Measurements from ENCODE around the gene LSS. TPM values are rescaled to one million over a fixed set of nuclear protein-coding genes. Genes with fewer than 3 reads are reported as not detected.
A peak's percentile ranks its signal among the peaks of the same experiment; 100 is the strongest.

LSS gene
- total RNA-seq, 1 experiment from 2014 or later, result 130 TPM

- Histone ChIP-seq H3K27me3 (replicated peaks; ENCODE audit: insufficient read depth, low read depth, low read length, poor library complexity) (no peaks in the 10 kb centered on the region), H3K27ac (ENCODE audit: low read depth, low read length, poor library complexity, severe bottlenecking) (no peak overlapping the region), H3K4me3 (ENCODE audit: low read depth, low read length, poor library complexity, severe bottlenecking) (no peak overlapping the region), H3K9me3 (ENCODE audit: low read depth, low read length, poor library complexity, severe bottlenecking) (no peaks in the 10 kb centered on the region), H3K36me3 (ENCODE audit: insufficient read depth, low read length, poor library complexity, severe bottlenecking) (peaks cover 38% of the 10 kb centered on the region), H3K4me1 (ENCODE audit: insufficient read depth, low read length, poor library complexity, severe bottlenecking) (no peaks in the 10 kb centered on the region)
- no peak for DNase-seq (ENCODE audit: low spot score)
- intact Hi-C loops (cut with micrococcal nuclease; ENCODE audit: unreplicated experiment), result no loop called here
- ChIA-PET POLR2A (ENCODE audit: low non-redundant PET) (interaction anchor here (0.7 kb wide), 1 partner anchor 136 kb away, joined by 5 read pairs; a partner anchor contains a TSS), CTCF (no interaction called here)
- BruUV-seq (replicated peaks), result no TSS peak
- no peak for TF ChIP-seq EZH2 (IDR thresholded peaks at IDR 0.05; ENCODE audit: borderline replicate concordance, low read depth, low read length, poor library complexity, severe bottlenecking)
- TF ChIP-seq CTCF (conservative IDR thresholded peaks at IDR 0.05; ENCODE audit: low read depth, low read length), result no peak
Measured at GRCh38 chr21:46189213-46189958, 39.2 kb downstream of the LSS start.

- no TSS peak for BruUV-seq (replicated peaks)
- H3K4me3 ChIP-seq (ENCODE audit: low read depth, low read length, poor library complexity, severe bottlenecking), result no peak overlapping the region
- intact Hi-C loops (cut with micrococcal nuclease; ENCODE audit: unreplicated experiment), result no loop called here
- peak; percentile 54 for DNase-seq (ENCODE audit: low spot score)
- peaks cover 29% of the 10 kb centered on the region for H3K36me3 ChIP-seq (ENCODE audit: insufficient read depth, low read length, poor library complexity, severe bottlenecking)
- H3K27me3 ChIP-seq (replicated peaks; ENCODE audit: insufficient read depth, low read depth, low read length, poor library complexity), result no peaks in the 10 kb centered on the region
- no peak overlapping the region for H3K27ac ChIP-seq (ENCODE audit: low read depth, low read length, poor library complexity, severe bottlenecking)
- no peaks in the 10 kb centered on the region for H3K9me3 ChIP-seq (ENCODE audit: low read depth, low read length, poor library complexity, severe bottlenecking)
- POLR2A ChIA-PET (ENCODE audit: low non-redundant PET), result no interaction called here
- CTCF ChIA-PET, result no interaction called here
- TF ChIP-seq CTCF (conservative IDR thresholded peaks at IDR 0.05; ENCODE audit: low read depth, low read length) (no peak), EZH2 (IDR thresholded peaks at IDR 0.05; ENCODE audit: borderline replicate concordance, low read depth, low read length, poor library complexity, severe bottlenecking) (no peak)
- H3K4me1 ChIP-seq (ENCODE audit: insufficient read depth, low read length, poor library complexity, severe bottlenecking), result no peaks in the 10 kb centered on the region
Measured at GRCh38 chr21:46188226-46189212, 40.1 kb downstream of the LSS start.

GRCh38 chr21:46187814-46188213 lies 40.8 kb downstream of the LSS start:
- H3K9me3 ChIP-seq (ENCODE audit: low read depth, low read length, poor library complexity, severe bottlenecking), result no peaks in the 10 kb centered on the region
- ChIA-PET CTCF (no interaction called here), POLR2A (ENCODE audit: low non-redundant PET) (no interaction called here)
- no peak overlapping the region for H3K4me3 ChIP-seq (ENCODE audit: low read depth, low read length, poor library complexity, severe bottlenecking)
- no peak for DNase-seq (ENCODE audit: low spot score)
- H3K36me3 ChIP-seq (ENCODE audit: insufficient read depth, low read length, poor library complexity, severe bottlenecking), result peaks cover 28% of the 10 kb centered on the region
- TF ChIP-seq CTCF (conservative IDR thresholded peaks at IDR 0.05; ENCODE audit: low read depth, low read length) (no peak), EZH2 (IDR thresholded peaks at IDR 0.05; ENCODE audit: borderline replicate concordance, low read depth, low read length, poor library complexity, severe bottlenecking) (no peak)
- H3K4me1 ChIP-seq (ENCODE audit: insufficient read depth, low read length, poor library complexity, severe bottlenecking), result peaks cover 4% of the 10 kb centered on the region
- H3K27me3 ChIP-seq (replicated peaks; ENCODE audit: insufficient read depth, low read depth, low read length, poor library complexity), result no peaks in the 10 kb centered on the region
- intact Hi-C loops (cut with micrococcal nuclease; ENCODE audit: unreplicated experiment), result no loop called here
- BruUV-seq (replicated peaks), result no TSS peak
- H3K27ac ChIP-seq (ENCODE audit: low read depth, low read length, poor library complexity, severe bottlenecking), result no peak overlapping the region
